ENCODE results near the gene SOX9.
"Not testable (repeated sequence)": the region's sequence is repeated elsewhere in the genome, so short reads cannot be mapped to it uniquely, and the experiment has no call there.

SOX9 gene

DNA sequence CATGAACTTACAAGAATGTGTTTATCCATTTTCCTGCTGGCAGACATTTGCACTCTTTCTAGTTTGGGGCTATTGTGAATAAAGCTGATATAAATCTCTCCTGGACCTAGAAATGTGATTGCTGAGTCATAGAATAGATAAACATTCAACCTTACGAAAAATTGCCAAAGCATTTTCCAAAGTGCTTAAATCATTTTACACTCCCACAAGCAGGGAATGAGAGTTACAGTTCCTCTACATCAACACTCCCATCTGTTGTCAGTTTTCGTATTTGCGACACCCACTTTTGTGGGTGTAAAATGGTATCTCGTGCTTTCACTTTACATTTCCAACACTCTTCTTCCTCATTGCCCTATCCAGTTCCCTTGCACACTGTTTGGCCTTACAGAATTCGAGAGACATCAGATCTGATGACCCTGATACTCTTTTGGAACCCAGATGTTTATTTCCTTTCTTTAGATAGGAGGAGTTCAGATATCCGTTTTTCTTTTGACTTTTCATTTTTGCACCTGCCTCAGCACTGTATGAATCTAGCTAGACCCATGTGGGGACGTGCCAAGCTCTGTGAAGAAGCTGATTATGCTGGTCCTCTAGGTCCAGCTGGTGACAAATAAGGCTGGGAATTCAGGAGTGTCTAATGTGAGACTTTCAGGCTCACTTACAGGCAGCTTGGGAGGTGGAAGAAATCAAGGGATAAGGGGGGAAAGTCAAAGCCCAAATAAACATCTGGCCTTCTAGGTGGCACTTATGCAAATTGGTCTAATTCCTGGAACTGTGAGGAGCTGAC is 14.0 kb downstream of the SOX9 start:
- H3K9ac ChIP-seq (ENCODE audit: low read depth, low read length): no peak overlapping the region
- H3K36me3 ChIP-seq (ENCODE audit: insufficient read depth, low read length): no peaks in the 10 kb centered on the region
- H3K27ac ChIP-seq (ENCODE audit: low read depth, low read length): no peak overlapping the region
- no peak overlapping the region for H3K4me3 ChIP-seq (ENCODE audit: low read length)
- H3K4me1 ChIP-seq (ENCODE audit: insufficient read depth, low read length): peaks cover 7% of the 10 kb centered on the region
- no peaks in the 10 kb centered on the region for H3K9me3 ChIP-seq (ENCODE audit: insufficient read depth, low read depth, low read length)
- no peaks in the 10 kb centered on the region for H3K27me3 ChIP-seq (ENCODE audit: insufficient read depth, low read length)
- 82% methylated on average over 7 of the region's 7 CpGs for WGBS

DNA sequence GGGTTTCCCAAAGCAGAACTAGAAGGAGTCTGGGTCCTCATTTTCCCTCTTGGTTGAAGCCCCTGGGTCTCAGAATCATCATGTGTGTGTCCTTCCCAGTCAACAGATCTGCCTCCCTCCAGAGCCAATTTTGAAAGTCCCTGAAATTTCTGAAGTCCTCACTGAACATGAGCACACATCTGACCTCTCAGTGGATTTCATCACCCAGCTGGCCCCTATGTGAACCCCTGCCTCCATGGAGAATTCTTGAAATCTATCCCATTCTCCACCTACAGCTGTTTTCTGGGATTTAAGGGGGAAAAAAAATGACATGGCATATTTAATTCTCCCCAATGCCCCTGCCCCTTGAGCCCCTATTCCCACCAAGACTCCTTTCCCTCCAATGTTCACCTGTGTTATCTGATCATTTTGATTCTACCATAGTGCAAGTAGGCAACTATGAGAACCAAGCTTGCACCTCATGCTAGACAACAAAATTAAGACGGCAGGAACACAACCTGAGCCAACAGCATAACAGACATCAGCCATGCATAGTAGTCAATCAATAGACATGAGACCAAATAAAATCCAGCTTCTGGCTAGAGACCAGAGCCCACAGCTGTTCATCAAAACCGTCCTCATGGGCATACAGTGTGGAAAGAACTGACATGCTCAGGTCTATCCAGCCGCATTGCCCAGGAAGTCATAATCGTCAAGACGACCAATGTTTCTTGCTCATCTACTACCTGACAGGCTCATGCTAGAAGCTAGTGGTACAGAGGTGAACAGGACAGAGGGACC is 14.9 kb downstream of the SOX9 start:
- Histone ChIP-seq H3K9ac (ENCODE audit: low read depth, low read length) (no peak overlapping the region), H3K9me3 (ENCODE audit: insufficient read depth, low read depth, low read length) (no peaks in the 10 kb centered on the region), H3K36me3 (ENCODE audit: insufficient read depth, low read length) (no peaks in the 10 kb centered on the region), H3K4me1 (ENCODE audit: insufficient read depth, low read length) (peaks cover 7% of the 10 kb centered on the region), H3K27ac (ENCODE audit: low read depth, low read length) (no peak overlapping the region), H3K27me3 (ENCODE audit: insufficient read depth, low read length) (no peaks in the 10 kb centered on the region), H3K4me3 (ENCODE audit: low read length) (no peak overlapping the region)
- WGBS: 98% methylated on average over 5 of the region's 5 CpGs

DNA sequence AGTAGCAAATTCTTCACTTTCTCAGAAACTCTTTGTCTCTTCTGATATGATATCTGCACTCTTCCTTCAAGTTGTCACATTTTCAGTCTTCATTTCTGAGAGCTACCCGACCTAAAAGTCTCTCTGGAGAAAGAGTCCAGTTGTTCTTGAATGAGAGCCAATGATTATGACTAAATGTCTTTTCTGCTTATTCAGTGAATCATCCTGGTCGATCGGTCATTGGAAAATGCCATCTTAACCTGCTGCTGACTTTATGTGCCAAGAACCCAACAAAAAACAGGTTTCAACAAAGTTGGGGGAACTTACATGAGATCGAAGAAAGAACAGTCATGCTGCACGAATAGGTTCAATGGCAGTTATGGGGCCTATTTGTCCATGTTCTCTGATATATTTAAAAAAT is 15.9 kb downstream of the SOX9 start:
- H3K27me3 ChIP-seq (ENCODE audit: insufficient read depth, low read length): no peaks in the 10 kb centered on the region
- H3K27ac ChIP-seq (ENCODE audit: low read depth, low read length): no peak overlapping the region
- WGBS: 96% methylated on average over 5 of the region's 5 CpGs

DNA sequence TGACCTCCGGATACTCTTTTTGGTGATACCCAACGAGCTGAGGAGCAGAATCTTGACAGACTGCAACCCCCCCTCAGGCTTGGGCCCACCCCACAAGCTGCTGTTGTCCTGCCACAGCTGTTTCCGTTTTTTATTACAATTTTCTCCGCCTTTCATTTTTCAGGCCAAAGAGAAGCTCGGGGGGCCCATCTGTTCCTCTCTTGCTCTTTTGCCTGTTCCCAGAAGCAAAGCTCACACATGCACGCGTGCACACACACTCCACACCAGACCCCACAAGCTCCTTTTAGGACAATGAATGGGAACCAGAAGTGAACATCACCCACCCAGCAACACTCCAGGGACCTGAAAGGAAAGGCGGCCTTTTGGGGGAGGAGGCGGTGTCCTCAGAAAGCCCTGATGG is 16.3 kb downstream of the SOX9 start:
- Histone ChIP-seq H3K9me3 (ENCODE audit: insufficient read depth, low read depth, low read length) (no peaks in the 10 kb centered on the region), H3K27me3 (ENCODE audit: insufficient read depth, low read length) (no peaks in the 10 kb centered on the region), H3K4me1 (ENCODE audit: insufficient read depth, low read length) (peaks cover 7% of the 10 kb centered on the region), H3K9ac (ENCODE audit: low read depth, low read length) (no peak overlapping the region), H3K4me3 (ENCODE audit: low read length) (no peak overlapping the region), H3K27ac (ENCODE audit: low read depth, low read length) (no peak overlapping the region), H3K36me3 (ENCODE audit: insufficient read depth, low read length) (no peaks in the 10 kb centered on the region)
- 92% methylated on average over 9 of the region's 9 CpGs for WGBS

More for the DNA sequence above, 15.9 kb downstream of the SOX9 start:
- H3K9ac ChIP-seq (ENCODE audit: low read depth, low read length): no peak overlapping the region
- H3K9me3 ChIP-seq (ENCODE audit: insufficient read depth, low read depth, low read length): no peaks in the 10 kb centered on the region
- H3K36me3 ChIP-seq (ENCODE audit: insufficient read depth, low read length): no peaks in the 10 kb centered on the region
- H3K4me3 ChIP-seq (ENCODE audit: low read length): no peak overlapping the region
- H3K4me1 ChIP-seq (ENCODE audit: insufficient read depth, low read length): peaks cover 7% of the 10 kb centered on the region

DNA sequence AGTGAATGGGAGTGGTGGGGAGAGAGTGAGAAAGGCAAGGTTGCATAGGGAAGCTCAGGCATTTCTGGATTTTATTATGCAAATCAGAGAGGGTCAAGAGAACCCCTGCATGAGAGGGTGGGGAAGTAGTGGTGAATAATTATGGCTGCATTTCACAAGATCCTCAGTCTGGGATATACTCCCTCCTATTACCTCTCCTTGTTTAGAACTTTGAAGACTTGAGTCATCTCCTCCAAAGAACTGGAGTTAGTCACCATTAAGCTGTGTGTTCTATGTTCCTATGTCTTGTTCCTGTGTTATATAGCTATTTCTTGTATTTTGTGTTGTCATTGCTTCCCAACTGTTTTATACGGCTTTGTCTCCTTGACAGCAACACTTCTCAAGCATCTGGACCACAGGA is 18.4 kb downstream of the SOX9 start:
- Histone ChIP-seq H3K27ac (ENCODE audit: low read depth, low read length) (no peak overlapping the region), H3K36me3 (ENCODE audit: insufficient read depth, low read length) (no peaks in the 10 kb centered on the region), H3K9me3 (ENCODE audit: insufficient read depth, low read depth, low read length) (no peaks in the 10 kb centered on the region), H3K9ac (ENCODE audit: low read depth, low read length) (no peak overlapping the region), H3K4me1 (ENCODE audit: insufficient read depth, low read length) (peaks cover 7% of the 10 kb centered on the region), H3K4me3 (ENCODE audit: low read length) (no peak overlapping the region), H3K27me3 (ENCODE audit: insufficient read depth, low read length) (no peaks in the 10 kb centered on the region)
- WGBS: 95% methylated on average over 1 of the region's 1 CpG

DNA sequence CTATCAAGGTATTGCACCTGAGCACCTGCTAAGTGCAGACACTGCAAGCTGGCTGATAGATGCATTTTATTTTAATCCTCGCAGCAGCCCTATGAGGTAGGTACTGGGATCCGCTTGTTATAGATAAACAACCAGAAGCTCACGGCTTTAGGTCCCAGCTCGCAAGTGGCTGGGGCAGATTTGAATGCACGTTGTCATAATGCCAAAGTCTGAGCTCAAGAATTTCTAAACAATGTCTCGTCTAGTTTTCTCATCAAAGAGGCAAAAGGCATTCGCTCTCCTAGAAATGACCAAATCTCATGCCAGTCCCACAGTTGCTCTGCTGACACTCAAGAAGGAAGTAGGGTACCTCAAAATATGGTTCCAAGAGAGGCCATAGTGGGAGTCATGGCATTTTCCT is 20.5 kb downstream of the SOX9 start:
- H3K4me3 ChIP-seq (ENCODE audit: low read length): no peak overlapping the region
- H3K4me1 ChIP-seq (ENCODE audit: insufficient read depth, low read length): no peaks in the 10 kb centered on the region
- 93% methylated on average over 7 of the region's 7 CpGs for WGBS
- no peaks in the 10 kb centered on the region for H3K36me3 ChIP-seq (ENCODE audit: insufficient read depth, low read length)
- no peak overlapping the region for H3K9ac ChIP-seq (ENCODE audit: low read depth, low read length)
- H3K9me3 ChIP-seq (ENCODE audit: insufficient read depth, low read depth, low read length): no peaks in the 10 kb centered on the region
- no peaks in the 10 kb centered on the region for H3K27me3 ChIP-seq (ENCODE audit: insufficient read depth, low read length)
- H3K27ac ChIP-seq (ENCODE audit: low read depth, low read length): no peak overlapping the region

DNA sequence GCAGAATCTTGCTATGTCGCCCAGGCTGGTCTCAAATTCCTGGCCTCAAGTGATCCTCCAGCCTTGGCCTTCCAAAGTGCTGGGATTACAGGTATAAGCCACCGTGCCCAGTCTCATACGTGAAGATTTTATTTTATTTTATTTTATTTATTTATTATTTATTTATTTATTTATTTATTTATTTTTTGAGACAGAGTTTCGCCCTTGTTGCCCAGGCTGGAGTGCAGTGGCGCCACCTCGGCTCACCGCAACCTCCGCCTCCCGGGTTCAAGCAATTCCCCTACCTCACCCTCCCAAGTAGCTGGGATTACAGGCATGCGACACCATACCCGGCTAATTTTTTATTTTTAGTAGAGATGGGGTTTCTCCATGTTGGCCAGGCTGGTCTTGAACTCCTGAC is 21.3 kb downstream of the SOX9 start:
- 96% methylated on average over 10 of the region's 11 CpGs for WGBS
- not testable (repeated sequence) for H3K36me3 ChIP-seq (ENCODE audit: insufficient read depth, low read length); H3K27me3 ChIP-seq (ENCODE audit: insufficient read depth, low read length); H3K9me3 ChIP-seq (ENCODE audit: insufficient read depth, low read depth, low read length); H3K4me1 ChIP-seq (ENCODE audit: insufficient read depth, low read length); H3K27ac ChIP-seq (ENCODE audit: low read depth, low read length); H3K4me3 ChIP-seq (ENCODE audit: low read length); H3K9ac ChIP-seq (ENCODE audit: low read depth, low read length)

DNA sequence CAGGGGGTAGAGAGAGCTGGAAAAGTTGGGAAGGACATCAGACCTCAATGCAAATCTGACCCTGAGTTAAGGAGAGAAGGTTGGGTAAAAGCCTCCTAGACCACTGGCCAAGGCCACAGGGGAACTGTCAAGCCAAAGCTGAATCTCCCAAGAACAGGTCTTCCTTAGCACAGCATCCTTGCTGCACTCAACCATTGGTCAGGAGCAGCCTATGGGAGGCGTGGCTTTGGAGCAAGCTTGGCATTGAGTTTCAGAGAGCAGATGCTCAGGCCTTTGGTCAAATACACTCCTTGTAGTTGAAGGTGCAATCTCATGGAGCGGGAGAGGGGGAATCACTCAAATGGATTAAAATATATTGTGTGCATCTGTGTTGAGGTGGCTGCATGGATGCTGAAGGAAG is 21.8 kb downstream of the SOX9 start:
- Histone ChIP-seq H3K27me3 (ENCODE audit: insufficient read depth, low read length) (no peaks in the 10 kb centered on the region), H3K36me3 (ENCODE audit: insufficient read depth, low read length) (no peaks in the 10 kb centered on the region), H3K4me1 (ENCODE audit: insufficient read depth, low read length) (no peaks in the 10 kb centered on the region), H3K27ac (ENCODE audit: low read depth, low read length) (no peak overlapping the region), H3K4me3 (ENCODE audit: low read length) (no peak overlapping the region), H3K9ac (ENCODE audit: low read depth, low read length) (no peak overlapping the region), H3K9me3 (ENCODE audit: insufficient read depth, low read depth, low read length) (no peaks in the 10 kb centered on the region)
- WGBS: 95% methylated on average over 2 of the region's 2 CpGs

DNA sequence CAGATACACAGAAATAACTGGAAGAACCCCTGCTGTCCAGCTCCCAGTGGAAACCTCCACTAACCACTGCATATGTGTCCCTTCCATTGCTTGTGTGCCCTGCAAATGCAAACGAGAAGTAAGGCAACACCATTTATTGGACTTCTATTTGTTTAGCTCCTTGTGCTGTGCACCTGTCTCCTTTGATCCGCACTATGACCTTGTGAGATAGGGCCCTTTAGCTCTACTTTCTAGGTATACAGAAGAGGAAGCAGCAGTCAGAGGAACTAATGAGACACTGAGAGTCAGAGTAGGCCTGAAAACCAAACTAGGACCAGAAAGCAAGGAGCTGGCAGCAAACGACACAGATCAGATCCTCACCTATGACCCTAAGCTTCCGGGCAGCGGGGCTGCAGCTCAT is 22.4 kb downstream of the SOX9 start:
- no peak overlapping the region for H3K9ac ChIP-seq (ENCODE audit: low read depth, low read length)
- H3K4me1 ChIP-seq (ENCODE audit: insufficient read depth, low read length): no peaks in the 10 kb centered on the region
- no peak overlapping the region for H3K4me3 ChIP-seq (ENCODE audit: low read length)
- H3K27ac ChIP-seq (ENCODE audit: low read depth, low read length): no peak overlapping the region
- no peaks in the 10 kb centered on the region for H3K36me3 ChIP-seq (ENCODE audit: insufficient read depth, low read length)
- 87% methylated on average over 5 of the region's 5 CpGs for WGBS
- H3K9me3 ChIP-seq (ENCODE audit: insufficient read depth, low read depth, low read length): no peaks in the 10 kb centered on the region
- H3K27me3 ChIP-seq (ENCODE audit: insufficient read depth, low read length): no peaks in the 10 kb centered on the region

DNA sequence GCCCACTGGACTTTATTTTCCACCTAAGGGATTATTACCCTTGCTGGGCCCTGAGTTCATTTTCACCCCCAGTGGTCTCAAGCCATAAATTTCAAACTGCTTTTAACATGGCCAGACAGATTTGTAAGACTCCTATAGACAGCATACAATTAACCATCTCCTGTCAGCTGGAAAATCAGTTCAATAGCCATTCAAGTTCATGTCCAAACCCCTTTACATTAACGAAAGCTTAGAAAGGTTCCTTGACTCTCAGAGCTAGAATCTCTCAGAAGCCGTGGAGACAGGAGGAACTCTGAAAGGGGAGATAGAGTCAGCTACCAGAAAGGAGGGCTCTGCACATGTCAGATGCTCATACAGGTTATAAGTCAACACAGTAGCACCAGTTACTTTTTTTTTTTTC is 23.3 kb downstream of the SOX9 start:
- no peaks in the 10 kb centered on the region for H3K4me1 ChIP-seq (ENCODE audit: insufficient read depth, low read length)
- no peaks in the 10 kb centered on the region for H3K9me3 ChIP-seq (ENCODE audit: insufficient read depth, low read depth, low read length)
- no peaks in the 10 kb centered on the region for H3K27me3 ChIP-seq (ENCODE audit: insufficient read depth, low read length)
- H3K36me3 ChIP-seq (ENCODE audit: insufficient read depth, low read length): no peaks in the 10 kb centered on the region
- WGBS: 60% methylated on average over 2 of the region's 2 CpGs
- H3K4me3 ChIP-seq (ENCODE audit: low read length): no peak overlapping the region
- H3K27ac ChIP-seq (ENCODE audit: low read depth, low read length): no peak overlapping the region
- H3K9ac ChIP-seq (ENCODE audit: low read depth, low read length): no peak overlapping the region

DNA sequence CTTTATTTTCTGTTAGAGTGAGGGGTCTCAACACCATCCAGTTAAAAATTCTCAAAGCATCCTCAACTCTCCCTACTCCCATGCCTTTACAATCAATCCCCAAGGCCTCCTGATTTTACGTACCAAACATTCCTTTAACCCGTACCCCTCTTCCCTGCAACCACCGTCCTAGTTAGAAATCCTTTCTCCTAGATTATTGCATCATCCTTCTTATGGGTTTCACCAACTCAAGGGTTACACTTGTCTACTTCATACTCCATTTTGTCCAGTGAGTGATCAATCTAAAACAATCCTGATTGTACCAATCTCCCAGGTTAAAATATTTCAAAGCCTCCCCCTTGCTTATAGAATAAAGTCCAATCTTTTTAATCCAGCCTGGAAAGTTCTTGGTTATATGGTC is 24.7 kb downstream of the SOX9 start:
- WGBS: 90% methylated on average over 3 of the region's 3 CpGs
- H3K27ac ChIP-seq (ENCODE audit: low read depth, low read length): no peak overlapping the region

More for the DNA sequence above, 24.7 kb downstream of the SOX9 start:
- Histone ChIP-seq H3K9ac (ENCODE audit: low read depth, low read length) (no peak overlapping the region), H3K4me1 (ENCODE audit: insufficient read depth, low read length) (peaks cover 5% of the 10 kb centered on the region), H3K9me3 (ENCODE audit: insufficient read depth, low read depth, low read length) (no peaks in the 10 kb centered on the region), H3K36me3 (ENCODE audit: insufficient read depth, low read length) (no peaks in the 10 kb centered on the region), H3K27me3 (ENCODE audit: insufficient read depth, low read length) (no peaks in the 10 kb centered on the region), H3K4me3 (ENCODE audit: low read length) (no peak overlapping the region)
